GM23338 (cell line): ENCODE measurements around the gene ADAMTS17. TPM values are rescaled to one million over a fixed set of nuclear protein-coding genes. Genes with fewer than 3 reads are reported as not detected.

Source experiments
- ATAC-seq: fragments of 200-7000 bp; cut with Tn5 transposase; 3 replicates; pipeline ENCODE4 v1.9.1; 2020
- DNase-seq: peaks from one replicate; pipeline ENCODE4 v3.0.0-alpha.2; 2015; ENCODE audit warnings: low spot score
- H2AFZ ChIP-seq: fragments of 200-600 bp; sonication (generic); 2 replicates; pipeline ENCODE4 v1.8.0; 2016; ENCODE audit warnings: antibody characterized with exemption, mild to moderate bottlenecking, moderate library complexity
- H3F3A ChIP-seq: fragments of 200-600 bp; sonication (generic); replicated peaks from 2 replicates; pipeline ENCODE4 v1.8.0; 2017; ENCODE audit warnings: antibody characterized with exemption, mixed run types, low read depth
- H3K27ac ChIP-seq: fragments of 200-600 bp; sonication (generic); 2 replicates; pipeline ENCODE4 v1.6.1; 2016; ENCODE audit warnings: low read depth
- H3K27me3 ChIP-seq: fragments of 200-600 bp; sonication (generic); 2 replicates; pipeline ENCODE4 v1.8.0; 2016; ENCODE audit warnings: mild to moderate bottlenecking, mixed run types, moderate library complexity; ENCODE audit not compliant: insufficient read depth
- H3K36me3 ChIP-seq: fragments of 200-600 bp; sonication (generic); 2 replicates; pipeline ENCODE4 v1.8.0; 2016; ENCODE audit warnings: mild to moderate bottlenecking; ENCODE audit not compliant: insufficient read depth
- H3K4me1 ChIP-seq: fragments of 200-600 bp; sonication (generic); 2 replicates; pipeline ENCODE4 v1.8.0; 2016; ENCODE audit warnings: mild to moderate bottlenecking, moderate library complexity; ENCODE audit not compliant: insufficient read depth
- H3K4me2 ChIP-seq: fragments of 200-600 bp; sonication (generic); 2 replicates; pipeline ENCODE4 v1.7.1; 2017; ENCODE audit warnings: mixed run types
- H3K4me3 ChIP-seq: fragments of 200-600 bp; sonication (generic); 2 replicates; pipeline ENCODE4 v1.6.1; 2016; ENCODE audit warnings: mixed run types
- H3K79me2 ChIP-seq: fragments of 200-600 bp; sonication (generic); replicated peaks from 2 replicates; pipeline ENCODE4 v1.8.0; 2017; ENCODE audit warnings: mild to moderate bottlenecking; ENCODE audit not compliant: insufficient read depth
- H3K9me2 ChIP-seq: fragments of 200-600 bp; sonication (generic); 2 replicates; pipeline ENCODE4 v1.8.0; 2017; ENCODE audit not compliant: insufficient read depth
- H4K20me1 ChIP-seq: fragments of 200-600 bp; sonication (generic); replicated peaks from 2 replicates; pipeline ENCODE4 v1.8.0; 2017; ENCODE audit warnings: mild to moderate bottlenecking; ENCODE audit not compliant: insufficient read depth
- H3K27ac Mint-ChIP-seq: 2 replicates; pipeline ENCODE4 v1.8.0; 2020; ENCODE audit warnings: inconsistent platforms, mild to moderate bottlenecking, moderate library complexity, mixed read lengths
- H3K27me3 Mint-ChIP-seq: 3 replicates; pipeline ENCODE4 v1.8.0; 2022; ENCODE audit warnings: low read depth, mild to moderate bottlenecking, moderate library complexity, mixed read lengths, inconsistent platforms; ENCODE audit not compliant: insufficient read depth, poor library complexity
- H3K36me3 Mint-ChIP-seq: 3 replicates; pipeline ENCODE4 v1.8.0; 2021; ENCODE audit warnings: low read depth, mild to moderate bottlenecking, inconsistent platforms, moderate library complexity, mixed read lengths
- H3K4me1 Mint-ChIP-seq: 3 replicates; pipeline ENCODE4 v1.8.0; 2020; ENCODE audit warnings: mild to moderate bottlenecking, inconsistent platforms, mixed read lengths
- H3K4me3 Mint-ChIP-seq: 3 replicates; pipeline ENCODE4 v1.8.0; 2021; ENCODE audit warnings: moderate library complexity, mild to moderate bottlenecking, inconsistent platforms, mixed read lengths
- H3K9me3 Mint-ChIP-seq: 3 replicates; pipeline ENCODE4 v1.8.0; 2020; ENCODE audit warnings: moderate library complexity, mild to moderate bottlenecking, inconsistent platforms, mixed read lengths
- CREB1 ChIP-seq: fragments of 250-450 bp; sonication (Bioruptor Pico); IDR thresholded peaks from 2 replicates; pipeline ENCODE4 v1.5.0; 2020; ENCODE audit warnings: low read depth, mild to moderate bottlenecking, moderate library complexity
- CTCF ChIP-seq, 2 experiments: fragments of 200-600 bp in 1 of 2; sonication (generic) in 1 of 2; conservative IDR thresholded peaks; 2 replicates each; pipeline versions ENCODE4 v1.5.1 to v1.6.1; 2016 to 2017; ENCODE audit warnings: antibody characterized with exemption in 2 of 2, low read depth in 2 of 2, mild to moderate bottlenecking in 2 of 2, moderate library complexity in 1 of 2
- ETS1 ChIP-seq: IDR thresholded peaks from 2 replicates; pipeline ENCODE4 v1.6.1; 2016; ENCODE audit warnings: antibody characterized with exemption
- EZH2phosphoT487 ChIP-seq: fragments of 200-600 bp; sonication (generic); IDR thresholded peaks from one replicate; pipeline ENCODE4 v1.8.1; 2018; ENCODE audit warnings: antibody characterized with exemption; ENCODE audit not compliant: unreplicated experiment
- JUNB ChIP-seq: IDR thresholded peaks from one replicate; pipeline ENCODE4 v1.6.1; 2016; ENCODE audit warnings: antibody characterized with exemption; ENCODE audit not compliant: unreplicated experiment
- NANOG ChIP-seq: IDR thresholded peaks from 2 replicates; pipeline ENCODE4 v1.6.1; 2016; ENCODE audit warnings: antibody characterized with exemption, borderline replicate concordance
- POLR2AphosphoS5 ChIP-seq: IDR thresholded peaks from 2 replicates; pipeline ENCODE4 v1.6.1; 2016; ENCODE audit warnings: antibody characterized with exemption, low read depth
- REST ChIP-seq: IDR thresholded peaks from one replicate; pipeline ENCODE4 v1.6.1; 2018; ENCODE audit warnings: antibody characterized with exemption; ENCODE audit not compliant: unreplicated experiment
- STAT1 ChIP-seq: IDR thresholded peaks from one replicate; pipeline ENCODE4 v1.6.1; 2016; ENCODE audit warnings: antibody characterized with exemption; ENCODE audit not compliant: unreplicated experiment
- ZNF331 ChIP-seq: fragments of 250-450 bp; sonication (Bioruptor Pico); IDR thresholded peaks from 2 replicates; pipeline ENCODE4 v1.5.0; 2020; ENCODE audit warnings: low read depth, mild to moderate bottlenecking, moderate library complexity
- polyA plus RNA-seq: library from polyadenylated mRNA; unstranded; fragments of >200 nt; fragmentation: Nextera tagmentation; extraction: Ambion mirVana; gene quantifications from 2 replicates; pipeline ENCODE4 v1.2.1, GENCODE V29; 2016
- total RNA-seq: library from RNA; depleted of rRNA; stranded (reverse); fragments of >200 nt; shearing (Covaris generic); gene quantifications from 2 replicates; pipeline ENCODE4 v1.2.3, GENCODE V29; 2014

Gene ADAMTS17
- total and polyA plus RNA-seq, 2 experiments from 2014 or later: 0.60 to 3.8 TPM

- H4K20me1 ChIP-seq: no peaks in the 10 kb centered on the region
- no peak for ATAC-seq
- TF ChIP-seq STAT1: no peak
- TF ChIP-seq REST: no peak
- no peak for TF ChIP-seq CREB1
- no peak for TF ChIP-seq POLR2AphosphoS5
- TF ChIP-seq JUNB: no peak
- TF ChIP-seq ETS1: no peak
- TF ChIP-seq NANOG: no peak
- no peak for TF ChIP-seq CTCF (conservative IDR thresholded peaks at IDR 0.05; ENCODE audit: low read depth in 2 of 2)
- no peak for TF ChIP-seq ZNF331
- TF ChIP-seq EZH2phosphoT487: no peak
These were observed 307.6 kb downstream of the ADAMTS17 start for GRCh38 chr15:100034191-100034590.

More at GRCh38 chr15:100034191-100034590, 307.6 kb downstream of the ADAMTS17 start:
- no peaks in the 10 kb centered on the region; the same call in 2 of the 3 replicates for H3K36me3 Mint-ChIP-seq
- Histone ChIP-seq H3K27me3 (no peaks in the 10 kb centered on the region), H3K4me1 (no peaks in the 10 kb centered on the region), H3K4me3 (no peak overlapping the region), H3K79me2 (no peaks in the 10 kb centered on the region), H3F3A (no peaks in the 10 kb centered on the region), H3K36me3 (no peaks in the 10 kb centered on the region), H3K4me2 (no peak overlapping the region), H3K27ac (no peak overlapping the region), H3K9me2 (no peaks in the 10 kb centered on the region), H2AFZ (no peak overlapping the region)
- DNase-seq: no peak
- H3K27me3 Mint-ChIP-seq: peaks cover 5% of the 10 kb centered on the region
- no peak overlapping the region for H3K27ac Mint-ChIP-seq
- H3K4me3 Mint-ChIP-seq: no peak overlapping the region
- no peaks in the 10 kb centered on the region for H3K4me1 Mint-ChIP-seq
- no peaks in the 10 kb centered on the region; the same call in 2 of the 3 replicates for H3K9me3 Mint-ChIP-seq
